HG02588 (cell line): ENCODE results near the gene ITGB7.

Experiments
- ATAC-seq: cut with Tn5 transposase; IDR thresholded peaks from one replicate; pipeline ENCODE4 v1.9.1; 2021; ENCODE audit warnings: mild to moderate bottlenecking, moderate library complexity; ENCODE audit not compliant: unreplicated experiment

The ITGB7 gene

GRCh38 chr12:53198486-53199110 lies 8.5 kb downstream of the ITGB7 start:
- no peak for ATAC-seq

- no peak for ATAC-seq
Measured at GRCh38 chr12:53197011-53197640, 9.9 kb downstream of the ITGB7 start.

- ATAC-seq: no peak
Measured at GRCh38 chr12:53196486-53196885, 10.6 kb downstream of the ITGB7 start.

GRCh38 chr12:53195516-53196420 lies 11.3 kb downstream of the ITGB7 start:
- ATAC-seq: no peak

GRCh38 chr12:53194973-53195372 lies 12.1 kb downstream of the ITGB7 start:
- no peak for ATAC-seq

- ATAC-seq: no peak
Measured at GRCh38 chr12:53193985-53194716, 12.9 kb downstream of the ITGB7 start.

- no peak for ATAC-seq
Measured at GRCh38 chr12:53193040-53193439, 14.0 kb downstream of the ITGB7 start.

- no peak for ATAC-seq
Measured at GRCh38 chr12:53192531-53193021, 14.5 kb downstream of the ITGB7 start.

- ATAC-seq: no peak
Measured at GRCh38 chr12:53191885-53192530, 15.0 kb downstream of the ITGB7 start.

- no peak for ATAC-seq
Measured at GRCh38 chr12:53191096-53191884, 15.8 kb downstream of the ITGB7 start.

GRCh38 chr12:53190108-53190729 lies 16.8 kb downstream of the ITGB7 start:
- ATAC-seq: no peak

GRCh38 chr12:53187145-53187899 lies 19.7 kb downstream of the ITGB7 start:
- no peak for ATAC-seq

GRCh38 chr12:53186745-53187144 lies 20.3 kb downstream of the ITGB7 start:
- no peak for ATAC-seq

GRCh38 chr12:53185582-53186153 lies 21.4 kb downstream of the ITGB7 start:
- no peak for ATAC-seq

- ATAC-seq: no peak
Measured at GRCh38 chr12:53184828-53185227, 22.2 kb downstream of the ITGB7 start.

GRCh38 chr12:53182903-53183302 lies 24.1 kb downstream of the ITGB7 start:
- no peak for ATAC-seq

- no peak for ATAC-seq
Measured at GRCh38 chr12:53181935-53182334, 25.1 kb downstream of the ITGB7 start.
